GM12874 (cell line): Measurements from ENCODE around the gene MEIKIN.

Experiments used
- TF ChIP-seq, protein P1 (sequence below): IDR thresholded peaks from 2 replicates; pipeline ENCODE4 v1.5.1; 2011; ENCODE audit warnings: low read depth, mild to moderate bottlenecking, control low read depth, low read length, moderate library complexity; ENCODE audit not compliant: insufficient read depth

MEIKIN gene

DNA sequence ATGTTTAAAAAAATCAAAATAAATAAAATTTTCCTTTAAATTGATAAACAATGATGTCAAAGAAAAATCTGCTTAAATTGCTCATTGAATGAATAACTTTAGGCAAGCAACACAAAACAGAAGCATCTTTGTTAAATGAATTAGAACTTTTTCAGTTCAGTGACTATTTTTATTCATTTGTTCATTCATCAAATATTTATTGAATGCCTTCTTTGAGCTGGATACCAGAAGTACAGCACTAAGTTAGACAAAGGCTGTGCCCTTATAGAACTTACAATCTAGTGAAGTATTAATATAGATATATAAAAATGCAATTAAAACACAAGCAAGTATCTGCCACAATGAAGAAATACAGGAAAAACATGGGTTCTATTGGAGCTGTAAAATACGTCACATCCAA is 159.4 kb downstream of the MEIKIN start:
- TF ChIP-seq, protein P1, sequence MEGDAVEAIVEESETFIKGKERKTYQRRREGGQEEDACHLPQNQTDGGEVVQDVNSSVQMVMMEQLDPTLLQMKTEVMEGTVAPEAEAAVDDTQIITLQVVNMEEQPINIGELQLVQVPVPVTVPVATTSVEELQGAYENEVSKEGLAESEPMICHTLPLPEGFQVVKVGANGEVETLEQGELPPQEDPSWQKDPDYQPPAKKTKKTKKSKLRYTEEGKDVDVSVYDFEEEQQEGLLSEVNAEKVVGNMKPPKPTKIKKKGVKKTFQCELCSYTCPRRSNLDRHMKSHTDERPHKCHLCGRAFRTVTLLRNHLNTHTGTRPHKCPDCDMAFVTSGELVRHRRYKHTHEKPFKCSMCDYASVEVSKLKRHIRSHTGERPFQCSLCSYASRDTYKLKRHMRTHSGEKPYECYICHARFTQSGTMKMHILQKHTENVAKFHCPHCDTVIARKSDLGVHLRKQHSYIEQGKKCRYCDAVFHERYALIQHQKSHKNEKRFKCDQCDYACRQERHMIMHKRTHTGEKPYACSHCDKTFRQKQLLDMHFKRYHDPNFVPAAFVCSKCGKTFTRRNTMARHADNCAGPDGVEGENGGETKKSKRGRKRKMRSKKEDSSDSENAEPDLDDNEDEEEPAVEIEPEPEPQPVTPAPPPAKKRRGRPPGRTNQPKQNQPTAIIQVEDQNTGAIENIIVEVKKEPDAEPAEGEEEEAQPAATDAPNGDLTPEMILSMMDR: no peak

DNA sequence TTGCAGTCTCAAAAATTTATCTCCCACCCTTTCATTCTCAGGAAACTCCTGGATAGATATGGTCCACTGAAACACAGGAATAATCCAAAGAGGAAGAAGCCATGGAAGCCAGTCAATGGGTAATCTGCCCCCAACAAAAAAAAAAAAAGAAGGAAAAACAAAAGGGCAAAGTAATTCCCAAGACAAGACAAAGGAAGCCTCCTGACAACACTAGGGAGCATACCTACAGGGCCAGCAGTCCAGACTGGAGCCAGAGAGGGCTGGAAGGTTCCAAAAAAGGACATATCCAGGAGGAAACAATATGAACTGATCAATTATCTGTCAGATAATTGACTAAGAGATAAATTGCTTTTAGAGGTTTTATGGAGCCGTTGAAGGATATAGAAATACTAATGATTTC is 161.6 kb downstream of the MEIKIN start:
- TF ChIP-seq, protein P1: no peak

DNA sequence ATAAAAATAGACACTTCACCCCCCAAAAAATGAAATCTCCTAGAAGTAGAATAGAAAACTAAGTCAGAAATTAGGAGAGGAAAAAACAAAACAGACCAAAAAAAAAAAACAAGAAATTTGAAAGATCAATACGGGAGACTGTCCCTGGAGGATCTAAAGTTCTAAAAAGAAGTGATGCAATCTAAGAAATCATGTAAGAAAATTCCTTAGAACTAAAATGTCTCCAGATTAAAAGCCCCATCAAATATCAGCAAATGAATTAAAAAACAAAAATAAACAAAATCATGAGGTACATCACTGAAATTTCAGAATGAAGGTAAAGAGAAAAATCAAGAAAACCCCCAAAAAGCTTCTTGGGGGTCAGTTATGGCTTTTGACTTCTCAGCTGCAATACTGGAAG is 162.1 kb downstream of the MEIKIN start:
- TF ChIP-seq, protein P1: no peak

DNA sequence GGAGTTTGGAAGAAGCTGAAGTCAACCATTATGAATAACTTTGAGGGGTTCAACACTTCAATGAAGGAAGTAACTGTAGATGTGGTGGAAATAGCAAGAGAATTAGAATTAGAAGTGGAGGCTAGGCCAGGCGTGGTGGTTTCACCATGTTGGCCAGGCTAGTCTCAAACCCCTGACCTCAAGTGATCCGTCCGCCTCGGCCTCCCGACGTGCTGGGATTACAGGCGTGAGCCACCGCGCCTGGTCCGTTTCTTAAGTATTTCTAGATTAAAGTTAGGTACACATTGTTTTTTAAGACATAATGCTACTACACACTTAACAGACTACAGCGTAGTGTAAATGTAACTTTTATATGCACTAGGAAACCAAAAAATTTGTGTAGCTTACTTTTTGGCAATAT is 162.7 kb downstream of the MEIKIN start:
- TF ChIP-seq, protein P1: no peak

DNA sequence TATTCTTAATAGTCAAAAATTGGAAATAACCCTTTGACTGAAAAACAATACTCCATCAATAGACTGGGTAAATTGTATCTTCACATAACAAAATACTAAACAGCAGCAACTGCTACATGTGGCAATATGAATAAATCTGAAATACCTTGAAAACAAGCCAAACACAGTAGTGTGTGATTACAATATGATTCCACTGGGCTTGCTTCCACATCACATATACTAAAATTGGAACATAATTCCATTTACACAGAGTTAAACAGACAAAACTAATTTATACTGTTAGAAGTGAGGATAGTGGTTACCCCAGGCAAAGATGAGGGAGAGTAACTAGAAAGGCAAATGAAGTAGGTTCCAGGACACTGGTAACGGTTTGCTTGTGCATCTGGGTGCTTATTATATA is 169.0 kb downstream of the MEIKIN start:
- TF ChIP-seq, protein P1: no peak

DNA sequence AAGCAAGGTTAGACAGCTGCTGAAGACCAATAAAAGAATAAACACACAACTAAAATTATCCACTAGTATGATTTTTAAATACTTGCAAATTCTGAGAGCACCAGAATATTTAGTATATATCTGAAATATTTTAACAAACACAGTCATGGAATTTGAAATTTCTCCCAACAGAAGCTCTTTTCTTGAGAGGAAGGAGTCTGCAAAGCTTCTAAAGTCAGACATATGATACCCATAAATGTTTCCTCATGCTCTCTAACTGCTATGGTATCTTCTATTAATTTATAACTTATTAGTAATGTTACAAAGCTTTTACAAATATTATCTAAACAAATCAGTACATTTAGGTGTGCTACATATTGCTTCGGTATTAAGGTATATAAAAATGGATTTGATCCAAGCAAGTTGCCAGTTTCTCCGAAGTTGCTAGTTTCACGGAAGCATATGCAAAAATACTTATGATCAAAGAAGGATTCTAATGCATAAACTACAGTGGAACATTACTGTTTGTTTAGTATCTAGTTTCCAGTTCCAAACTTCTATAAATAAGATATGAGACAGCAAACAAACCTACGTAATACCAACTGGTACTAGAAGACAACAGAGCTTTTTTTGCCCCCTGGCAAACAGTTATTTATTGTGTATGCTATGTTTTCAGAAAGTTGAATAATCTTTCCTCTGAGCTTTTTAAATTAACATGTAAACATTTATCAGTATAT is 170.7 kb downstream of the MEIKIN start:
- TF ChIP-seq, protein P1: no peak

DNA sequence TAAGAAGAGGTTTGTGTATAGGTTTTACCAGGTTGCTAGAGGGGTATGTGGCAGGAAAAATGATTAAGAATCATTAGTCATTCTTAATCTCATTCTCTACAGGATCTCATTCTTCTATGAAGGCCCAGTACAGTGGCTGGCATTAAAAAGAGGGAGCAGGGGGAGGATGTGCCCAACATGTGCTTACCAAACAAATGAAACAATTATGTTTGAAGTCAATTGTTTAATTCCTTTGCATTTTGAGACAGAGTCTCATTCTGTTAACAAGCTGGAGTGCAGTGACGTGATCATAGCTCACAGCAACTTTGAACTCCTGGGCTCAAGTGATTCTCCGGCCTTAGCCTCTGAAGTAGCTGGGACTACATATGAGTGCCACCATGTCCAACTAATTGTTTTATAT is 171.7 kb downstream of the MEIKIN start:
- TF ChIP-seq, protein P1: no peak
